Measurements from ENCODE around the gene HOMER1. TPM values are rescaled to one million over a fixed set of nuclear protein-coding genes. Genes with fewer than 3 reads are reported as not detected.
"Not testable (repeated sequence)": the region's sequence is repeated elsewhere in the genome, so short reads cannot be mapped to it uniquely, and the experiment has no call there.

The HOMER1 gene
- total RNA-seq, 1 experiment from 2014 or later, result 5.7 TPM

DNA sequence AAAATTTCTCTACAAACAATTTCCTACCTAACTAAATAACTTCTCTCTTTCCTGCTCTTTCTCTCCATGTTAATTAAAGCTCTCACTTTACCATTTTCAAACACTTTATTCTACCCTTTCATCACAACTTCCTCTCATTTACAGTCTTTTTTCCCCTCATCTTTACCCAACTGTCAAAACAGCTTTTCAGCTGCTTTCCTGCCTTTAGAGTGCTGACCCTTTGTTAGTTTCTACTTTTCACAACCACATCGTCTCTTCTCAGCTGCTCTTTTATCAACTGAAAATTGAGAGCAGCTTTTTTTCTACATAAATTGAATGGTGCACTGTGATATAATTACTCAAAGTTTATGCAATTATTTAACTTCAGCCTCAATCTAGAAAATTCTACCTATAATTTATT is 3.1 kb upstream of the HOMER1 start:
- DNase-seq (ENCODE audit: low spot score), result no peak

DNA sequence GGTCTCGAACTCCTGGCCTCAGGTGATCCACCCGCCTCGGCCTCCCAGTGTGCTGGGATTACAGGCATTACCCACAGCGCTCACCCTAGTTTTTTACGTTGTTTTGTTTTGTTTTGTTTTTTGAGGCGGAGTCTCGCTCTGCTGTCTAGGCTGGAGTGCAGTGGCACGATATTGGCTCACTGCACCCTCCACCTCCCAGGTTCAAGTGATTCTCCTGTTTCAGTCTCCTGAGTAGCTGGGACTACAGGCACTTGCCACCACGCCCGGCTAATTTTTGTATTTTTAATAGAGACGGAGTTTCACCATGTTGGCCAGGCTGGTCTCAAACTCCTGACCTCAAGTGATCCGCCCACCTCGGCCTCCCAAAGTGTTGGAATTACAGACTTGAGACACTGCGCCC is 2.4 kb upstream of the HOMER1 start:
- DNase-seq (ENCODE audit: low spot score), result not testable (repeated sequence)

DNA sequence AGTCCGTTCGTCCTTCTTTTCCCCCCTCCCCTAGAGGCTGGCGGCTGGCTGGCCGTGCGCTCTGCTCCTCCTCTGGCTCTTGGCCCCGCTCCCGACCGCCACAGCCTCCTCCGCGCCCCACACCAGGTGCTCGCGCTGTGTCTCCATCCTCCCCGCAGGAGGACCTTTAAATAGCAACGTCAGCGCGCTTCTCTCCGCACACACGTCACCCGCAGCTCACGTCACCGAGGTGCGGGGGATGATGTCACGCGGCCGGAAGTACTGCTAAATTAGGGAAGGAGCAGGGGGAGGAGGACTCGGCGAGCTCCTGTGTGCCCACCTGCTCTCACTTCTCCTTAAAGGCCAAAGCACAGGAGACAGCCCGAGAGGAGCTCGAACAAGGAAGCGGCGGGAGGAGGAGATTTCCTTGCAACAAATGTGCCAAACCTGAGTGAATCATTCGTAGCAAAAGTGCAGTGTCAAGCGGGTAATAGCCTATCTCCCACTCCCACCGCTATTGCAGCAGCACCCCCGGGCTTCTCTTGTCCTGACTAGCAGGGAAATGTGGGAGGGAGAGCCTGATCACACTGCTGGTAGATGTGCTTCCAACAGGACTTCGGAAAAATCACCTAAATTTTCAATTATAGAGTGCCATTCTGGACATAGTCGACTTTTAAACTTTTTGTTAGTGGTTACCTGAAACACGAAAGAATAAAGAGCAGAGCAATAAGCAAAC is 614 bp upstream of the HOMER1 start:
- DNase-seq (ENCODE audit: low spot score), result peak; percentile 92

DNA sequence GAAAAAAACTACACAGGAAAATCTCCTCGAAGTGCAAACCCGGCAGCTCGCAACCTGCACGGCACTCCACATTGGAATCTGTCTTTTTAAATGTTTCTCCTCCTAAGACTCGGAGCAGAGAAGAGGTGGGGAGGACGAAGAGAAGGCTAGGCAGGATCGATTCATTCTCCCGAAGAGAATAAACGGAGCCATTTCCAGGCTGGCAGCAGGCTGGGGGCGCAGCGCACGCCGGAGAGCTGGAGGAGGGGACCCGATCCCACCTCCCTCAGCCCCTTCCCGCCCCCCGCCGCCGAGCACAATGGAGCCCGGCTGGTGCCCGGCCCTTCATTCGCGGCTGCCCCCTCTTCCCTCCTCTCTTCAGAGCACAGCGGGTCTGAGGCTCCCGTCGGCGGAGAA is 628 bp downstream of the HOMER1 start:
- DNase-seq (ENCODE audit: low spot score), result peak; percentile 49

DNA sequence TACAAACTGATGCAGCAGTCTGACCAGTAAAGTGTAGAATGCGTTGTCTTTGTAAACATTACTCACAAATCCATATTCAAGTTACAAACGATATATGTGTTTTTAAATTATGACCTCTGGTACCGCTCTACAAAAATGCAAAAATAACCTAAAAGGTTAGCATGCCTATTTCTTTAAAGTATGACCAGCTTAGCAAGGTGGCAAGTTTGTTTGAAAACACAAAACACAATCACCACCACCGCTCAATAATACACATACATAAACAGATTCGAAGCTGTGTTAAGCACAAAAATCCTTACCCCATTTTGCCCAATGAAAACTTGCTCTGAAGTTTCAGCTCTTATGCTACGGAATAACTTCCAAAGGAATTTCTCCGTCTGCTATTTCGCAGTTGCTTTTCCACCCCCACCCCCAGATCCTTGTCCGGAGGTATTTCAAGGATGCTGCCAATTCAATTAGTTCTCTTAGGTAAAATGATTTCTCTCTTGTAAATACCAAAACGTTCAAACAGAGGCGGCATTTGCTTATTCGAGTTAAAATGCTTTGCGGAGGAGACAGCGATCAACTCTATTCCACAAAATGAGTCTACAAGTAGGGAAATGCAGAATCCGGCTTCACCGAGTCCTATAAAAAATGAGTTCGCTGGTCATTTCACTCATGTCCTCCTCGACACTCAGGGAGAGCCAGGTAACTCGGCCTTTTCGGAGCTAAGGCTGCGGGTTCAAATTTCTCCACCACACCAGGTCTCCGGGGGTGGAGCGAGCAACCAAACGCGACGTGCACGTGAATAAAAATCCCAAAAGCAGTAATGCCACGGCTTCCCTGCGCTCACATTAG is 1.2 kb downstream of the HOMER1 start:
- peak; percentile 53 for DNase-seq (ENCODE audit: low spot score)

DNA sequence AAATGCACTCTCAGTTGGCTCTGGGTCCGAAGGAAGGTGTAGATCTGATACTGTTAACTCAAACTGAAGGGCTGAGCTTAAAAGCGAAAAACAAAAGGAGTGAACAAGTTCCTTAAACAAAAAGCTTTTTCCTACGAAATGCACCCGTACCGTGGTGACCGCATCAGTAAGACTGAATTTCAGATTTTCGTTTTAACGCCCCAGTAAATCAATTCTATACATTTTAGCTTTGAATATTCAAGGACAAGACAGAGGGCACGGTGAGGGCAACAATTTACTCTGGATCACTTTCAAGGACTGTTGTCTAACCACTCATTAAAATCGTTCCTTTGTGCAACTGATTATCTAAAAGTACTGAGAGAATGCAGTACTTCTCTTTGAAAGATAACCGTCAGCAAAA is 1.9 kb downstream of the HOMER1 start:
- DNase-seq (ENCODE audit: low spot score), result no peak

- no peak for DNase-seq (ENCODE audit: low spot score)
These were observed 3.3 kb downstream of the HOMER1 start for GRCh38 chr5:79510638-79511037.

DNA sequence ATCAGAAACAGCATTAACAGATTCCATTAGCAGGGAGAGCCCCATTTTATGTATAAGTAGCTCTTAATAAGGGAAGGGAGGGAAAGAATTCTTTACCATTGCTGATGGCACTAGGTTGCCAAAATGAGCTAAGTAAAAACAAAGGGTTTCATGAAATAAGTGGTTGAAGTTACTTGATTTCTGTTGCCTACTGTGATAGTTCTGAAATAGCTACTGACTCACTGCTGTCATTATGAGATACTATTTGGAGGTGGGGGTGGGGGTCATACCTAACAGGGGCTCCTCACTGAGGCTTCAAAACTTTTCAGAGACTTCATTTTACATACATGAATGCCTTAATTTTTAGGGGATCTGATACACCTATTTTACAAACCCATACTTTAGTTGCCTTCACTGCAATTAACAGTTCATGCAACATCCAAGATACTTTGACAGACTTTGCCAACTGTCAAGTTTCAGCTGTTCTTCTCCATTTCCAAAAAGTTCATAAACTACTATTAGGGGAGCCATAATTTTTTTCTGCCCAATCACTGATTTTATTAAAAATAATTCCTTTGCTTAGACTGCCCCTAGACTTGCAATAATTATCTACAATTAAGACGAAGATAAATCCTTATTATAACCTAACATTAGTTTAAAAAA is 4.6 kb downstream of the HOMER1 start:
- no peak for DNase-seq (ENCODE audit: low spot score)

- no peak for DNase-seq (ENCODE audit: low spot score)
These were observed 5.1 kb downstream of the HOMER1 start for GRCh38 chr5:79508794-79509193.

GRCh38 chr5:79508354-79508753 is 5.6 kb downstream of the HOMER1 start:
- DNase-seq (ENCODE audit: low spot score), result no peak

- no peak for DNase-seq (ENCODE audit: low spot score)
These were observed 6.4 kb downstream of the HOMER1 start for GRCh38 chr5:79507251-79508205.

GRCh38 chr5:79505138-79505537 is 8.8 kb downstream of the HOMER1 start:
- DNase-seq (ENCODE audit: low spot score), result no peak

- no peak for DNase-seq (ENCODE audit: low spot score)
These were observed 10.0 kb downstream of the HOMER1 start for GRCh38 chr5:79503794-79504495.

DNA sequence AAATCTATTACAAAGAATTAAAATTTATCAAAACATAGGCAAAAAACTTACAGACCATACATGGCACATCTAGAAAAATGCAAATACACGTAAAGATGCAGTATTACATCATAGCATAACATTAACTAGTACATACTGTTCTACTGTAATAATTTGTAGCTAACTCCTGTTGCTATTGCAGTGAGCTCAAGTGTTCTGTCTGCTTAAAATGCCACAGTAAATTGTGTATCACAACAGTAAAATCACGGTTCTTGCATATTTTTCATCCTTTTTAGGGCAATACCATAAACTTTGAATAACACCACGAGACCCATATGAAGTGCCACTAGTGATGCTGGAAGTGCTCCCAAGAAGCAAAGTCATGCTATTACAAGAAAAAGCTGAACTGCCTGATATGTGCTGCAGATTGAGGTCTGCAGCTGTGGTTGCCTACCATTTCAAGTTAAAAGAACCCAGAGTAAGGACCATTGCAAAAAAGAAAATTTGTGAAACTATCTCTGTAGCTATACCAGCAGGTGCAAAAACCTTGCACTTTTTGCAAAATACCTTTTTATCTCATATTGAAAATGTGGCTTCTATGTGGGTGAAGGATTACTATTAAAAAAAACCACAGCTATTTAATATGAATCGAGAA is 14.2 kb downstream of the HOMER1 start:
- DNase-seq (ENCODE audit: low spot score), result no peak

- DNase-seq (ENCODE audit: low spot score), result peak; percentile 59
These were observed 18.6 kb downstream of the HOMER1 start for GRCh38 chr5:79495311-79495710.

DNA sequence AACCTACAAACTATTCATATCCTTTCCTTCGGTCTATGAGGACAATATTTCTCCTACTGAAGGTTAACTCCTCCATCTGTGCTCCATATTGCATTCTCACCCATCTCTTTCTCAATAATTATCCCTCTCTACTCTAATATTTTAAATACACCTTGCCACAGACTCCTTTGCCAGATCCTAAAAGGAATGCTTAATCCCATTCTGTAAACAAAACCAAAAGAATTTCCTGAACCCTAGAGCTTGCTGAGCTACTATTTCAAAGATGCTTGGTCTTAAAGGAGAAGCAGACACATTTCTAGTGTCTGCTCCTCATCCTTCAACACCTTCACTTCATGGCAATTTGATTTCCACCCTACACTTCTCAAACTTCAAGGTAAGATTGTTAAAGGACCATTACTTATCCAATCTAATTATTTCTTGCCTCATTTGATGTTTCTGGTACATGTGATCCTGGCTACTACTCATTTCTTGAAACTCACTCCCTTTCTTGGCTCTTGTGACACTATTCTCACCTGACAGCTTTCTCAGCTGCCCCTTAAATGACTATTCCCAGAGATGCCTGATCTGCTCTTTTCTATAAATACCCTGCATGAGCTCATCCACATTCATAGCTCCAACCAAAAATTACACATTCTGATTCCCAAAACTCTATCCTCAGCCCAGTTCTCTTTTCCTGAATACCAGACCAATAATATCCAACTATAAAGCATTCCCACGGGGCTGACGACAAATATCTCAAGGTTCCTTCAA is 20.2 kb downstream of the HOMER1 start:
- no peak for DNase-seq (ENCODE audit: low spot score)

DNA sequence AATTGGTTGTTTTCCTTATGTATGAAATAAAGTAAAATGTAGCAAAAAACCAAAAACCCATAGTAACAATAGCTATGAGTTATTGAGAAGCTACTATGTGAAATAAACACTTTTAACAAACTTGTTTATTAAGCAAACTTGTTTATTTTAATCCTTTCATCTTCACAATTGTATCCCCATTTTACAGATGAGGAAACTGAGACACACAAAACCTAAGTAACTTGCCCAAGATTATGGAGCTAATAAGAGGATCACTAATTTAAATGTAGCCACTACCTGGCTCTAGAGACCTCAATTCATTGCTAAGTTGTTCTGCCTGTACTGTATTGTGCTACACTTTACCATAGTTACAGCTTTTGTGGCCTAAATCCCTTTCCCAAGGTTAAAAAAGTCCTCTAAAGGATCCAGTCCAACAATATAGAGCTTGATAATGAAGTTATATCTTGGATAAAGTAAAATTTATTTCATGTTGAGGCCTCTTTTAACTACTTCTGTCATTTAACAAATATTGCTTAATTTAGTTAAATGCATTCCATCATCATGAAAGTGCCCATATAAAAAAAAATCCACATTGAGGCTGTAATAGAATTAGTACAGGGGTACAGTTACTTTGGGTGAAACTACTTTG is 22.1 kb downstream of the HOMER1 start:
- DNase-seq (ENCODE audit: low spot score), result no peak

DNA sequence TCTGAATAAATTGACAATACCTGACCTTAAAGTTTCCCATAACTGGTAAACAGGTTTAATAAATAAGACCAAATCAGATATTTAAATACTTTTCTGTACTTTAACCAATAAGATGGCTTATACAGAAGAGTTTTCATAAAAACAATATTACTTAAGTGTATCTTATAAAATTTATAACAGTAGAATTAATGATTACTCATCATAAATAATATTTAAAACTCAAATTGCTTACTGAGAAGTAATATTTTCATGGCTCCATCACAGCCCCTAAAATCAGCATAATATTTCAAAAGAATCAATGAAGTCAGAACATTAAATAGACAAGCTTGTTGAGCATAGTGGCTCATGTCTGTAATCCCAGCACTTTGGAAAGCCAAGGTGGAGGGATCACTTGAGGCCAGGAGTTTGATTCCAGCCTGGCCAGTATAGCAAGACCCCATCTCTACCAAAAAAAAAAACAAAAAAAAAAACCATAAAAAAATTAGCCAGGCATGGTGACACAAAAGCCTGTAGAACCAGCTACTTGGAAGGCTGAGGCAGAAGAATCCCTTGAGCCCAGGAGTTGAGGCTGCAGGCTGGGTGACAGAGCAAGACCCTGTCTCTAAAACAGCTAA is 23.5 kb downstream of the HOMER1 start:
- no peak for DNase-seq (ENCODE audit: low spot score)

GRCh38 chr5:79489773-79490172 is 24.2 kb downstream of the HOMER1 start:
- DNase-seq (ENCODE audit: low spot score), result no peak
